PC-3 (cell line): ENCODE data around the gene TCERG1L.

ENCODE experiments used
- EZH2 ChIP-seq: fragments of 300-600 bp; sonication (generic); IDR thresholded peaks from one replicate; pipeline ENCODE4 v1.6.1; 2017; ENCODE audit warnings: antibody characterized with exemption, mild to moderate bottlenecking, low read length; ENCODE audit not compliant: unreplicated experiment
- EZH2phosphoT487 ChIP-seq: fragments of 300-600 bp; sonication (generic); IDR thresholded peaks from 2 replicates; pipeline ENCODE4 v1.6.1; 2018; ENCODE audit warnings: mild to moderate bottlenecking, antibody characterized with exemption, low read length, borderline replicate concordance
- TF ChIP-seq, protein P1 (sequence below): fragments of 300-600 bp; sonication (generic); conservative IDR thresholded peaks from 2 replicates; pipeline ENCODE4 v1.5.1; 2017; ENCODE audit warnings: antibody characterized with exemption, low read depth, mild to moderate bottlenecking, low read length

DNA sequence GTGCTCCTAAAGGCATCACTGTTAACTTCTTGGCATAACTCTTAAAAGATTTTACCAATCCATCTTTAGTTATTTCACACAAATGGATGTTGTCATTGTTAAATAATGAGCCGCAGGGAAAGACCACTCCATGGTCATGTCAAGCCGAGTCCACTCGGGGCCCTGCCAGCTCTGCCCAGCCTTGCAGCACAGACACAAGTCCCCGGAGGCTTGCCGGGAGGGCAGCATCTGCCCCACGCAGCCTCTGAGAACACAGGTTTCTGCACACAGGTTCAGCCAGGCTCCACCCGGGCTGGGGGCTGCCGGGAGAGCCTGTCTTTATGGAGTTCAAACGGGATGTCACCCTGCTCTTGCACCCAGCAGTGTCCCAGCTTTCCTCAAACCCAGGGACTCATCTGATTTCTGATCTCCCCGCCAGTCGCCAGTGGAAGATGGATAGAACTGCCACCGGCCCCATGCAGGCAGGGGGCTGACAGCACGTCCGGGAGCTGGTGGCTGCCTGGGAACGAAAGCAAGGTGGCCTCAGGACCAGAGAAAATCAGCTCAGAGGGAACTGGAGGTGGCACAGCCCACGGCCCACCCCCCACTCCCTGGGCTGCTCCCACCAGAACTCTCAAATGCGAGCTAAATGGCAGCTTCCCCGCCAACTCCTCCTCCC is 156.2 kb downstream of the TCERG1L start:
- TF ChIP-seq, protein P1, sequence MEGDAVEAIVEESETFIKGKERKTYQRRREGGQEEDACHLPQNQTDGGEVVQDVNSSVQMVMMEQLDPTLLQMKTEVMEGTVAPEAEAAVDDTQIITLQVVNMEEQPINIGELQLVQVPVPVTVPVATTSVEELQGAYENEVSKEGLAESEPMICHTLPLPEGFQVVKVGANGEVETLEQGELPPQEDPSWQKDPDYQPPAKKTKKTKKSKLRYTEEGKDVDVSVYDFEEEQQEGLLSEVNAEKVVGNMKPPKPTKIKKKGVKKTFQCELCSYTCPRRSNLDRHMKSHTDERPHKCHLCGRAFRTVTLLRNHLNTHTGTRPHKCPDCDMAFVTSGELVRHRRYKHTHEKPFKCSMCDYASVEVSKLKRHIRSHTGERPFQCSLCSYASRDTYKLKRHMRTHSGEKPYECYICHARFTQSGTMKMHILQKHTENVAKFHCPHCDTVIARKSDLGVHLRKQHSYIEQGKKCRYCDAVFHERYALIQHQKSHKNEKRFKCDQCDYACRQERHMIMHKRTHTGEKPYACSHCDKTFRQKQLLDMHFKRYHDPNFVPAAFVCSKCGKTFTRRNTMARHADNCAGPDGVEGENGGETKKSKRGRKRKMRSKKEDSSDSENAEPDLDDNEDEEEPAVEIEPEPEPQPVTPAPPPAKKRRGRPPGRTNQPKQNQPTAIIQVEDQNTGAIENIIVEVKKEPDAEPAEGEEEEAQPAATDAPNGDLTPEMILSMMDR, result no peak
- TF ChIP-seq EZH2 (no peak), EZH2phosphoT487 (no peak)
